DND-41 (cell line): Measurements from ENCODE around the gene TMEFF2.

Experiments used
- ATAC-seq: fragments of 200-7000 bp; cut with Tn5 transposase; 3 replicates; pipeline ENCODE4 v1.9.1; 2021; ENCODE audit warnings: low read depth; ENCODE audit not compliant: insufficient read depth
- DNase-seq: peaks from one replicate; pipeline ENCODE4 v3.0.0-alpha.2; 2020
- H2AFZ ChIP-seq: 2 replicates; pipeline ENCODE4 v1.6.0; 2012; ENCODE audit warnings: low read depth, low read length
- H3K27ac ChIP-seq: 2 replicates; pipeline ENCODE4 v1.5.1; 2012; ENCODE audit warnings: low read length, inconsistent platforms
- H3K27me3 ChIP-seq: fragments of 200-600 bp; sonication (generic); 2 replicates; pipeline ENCODE4 v1.6.0; 2012; ENCODE audit warnings: low read length, mild to moderate bottlenecking, inconsistent platforms; ENCODE audit not compliant: insufficient read depth, poor library complexity
- H3K36me3 ChIP-seq: 2 replicates; pipeline ENCODE4 v1.5.1; 2012; ENCODE audit warnings: low read length, inconsistent platforms; ENCODE audit not compliant: insufficient read depth
- H3K4me1 ChIP-seq: 2 replicates; pipeline ENCODE4 v1.5.1; 2012; ENCODE audit warnings: mild to moderate bottlenecking, low read length; ENCODE audit not compliant: insufficient read depth
- H3K4me2 ChIP-seq: 2 replicates; pipeline ENCODE4 v1.6.0; 2012; ENCODE audit warnings: mild to moderate bottlenecking, moderate library complexity, low read length, inconsistent platforms; ENCODE audit not compliant: insufficient read depth
- H3K4me3 ChIP-seq, 2 experiments: fragments of 200-600 bp in 1 of 2; shearing (Covaris generic) in 1 of 2; 2 replicates each; pipeline ENCODE4 v1.5.1; 2012 to 2016; ENCODE audit warnings: inconsistent platforms in 2 of 2, low read length in 2 of 2, mild to moderate bottlenecking in 2 of 2, low read depth in 1 of 2, moderate library complexity in 1 of 2
- H3K79me2 ChIP-seq: 2 replicates; pipeline ENCODE4 v1.6.0; 2012; ENCODE audit warnings: low read length, inconsistent platforms; ENCODE audit not compliant: insufficient read depth
- H3K9ac ChIP-seq: 2 replicates; pipeline ENCODE4 v1.6.0; 2012; ENCODE audit warnings: low read depth, mild to moderate bottlenecking, inconsistent platforms, low read length, moderate library complexity
- H3K9me3 ChIP-seq: 2 replicates; pipeline ENCODE4 v1.5.1; 2012; ENCODE audit warnings: low read length, moderate library complexity, mild to moderate bottlenecking, inconsistent platforms; ENCODE audit not compliant: insufficient read depth, severe bottlenecking
- H4K20me1 ChIP-seq: 2 replicates; pipeline ENCODE4 v1.6.0; 2012; ENCODE audit warnings: low read length; ENCODE audit not compliant: insufficient read depth
- EZH2 ChIP-seq: IDR thresholded peaks from 3 replicates; pipeline ENCODE4 v1.6.1; 2012; ENCODE audit warnings: borderline replicate concordance, low read depth, mild to moderate bottlenecking, moderate library complexity, low read length, inconsistent platforms; ENCODE audit not compliant: severe bottlenecking
- TF ChIP-seq, protein P1 (sequence below): IDR thresholded peaks from 2 replicates; pipeline ENCODE4 v1.5.1; 2012; ENCODE audit warnings: borderline replicate concordance, low read length, moderate library complexity, mild to moderate bottlenecking; ENCODE audit not compliant: poor library complexity, severe bottlenecking; ENCODE audit errors: extremely low read depth

Gene TMEFF2

DNA sequence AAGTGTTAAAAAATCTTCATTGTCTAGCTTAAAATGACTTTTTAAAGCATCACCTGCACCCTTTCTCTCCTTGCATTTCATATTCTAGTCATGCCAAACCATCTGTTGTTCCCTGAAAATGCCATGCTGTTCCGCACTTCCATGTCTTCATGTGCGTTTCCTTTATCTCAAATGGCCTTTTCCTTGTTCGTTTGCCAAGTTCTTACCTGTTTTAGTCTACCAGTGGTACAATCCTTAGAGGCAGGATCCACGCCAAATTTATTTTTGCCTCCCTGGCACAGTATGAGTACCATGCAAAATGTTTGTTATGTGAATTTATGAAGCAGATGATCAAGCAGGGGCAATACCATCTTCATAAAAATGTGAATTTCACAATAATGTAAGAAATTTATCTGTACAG lies 37.0 kb downstream of the TMEFF2 start:
- peaks cover 17% of the 10 kb centered on the region for H3K27me3 ChIP-seq
- TF ChIP-seq, protein P1, sequence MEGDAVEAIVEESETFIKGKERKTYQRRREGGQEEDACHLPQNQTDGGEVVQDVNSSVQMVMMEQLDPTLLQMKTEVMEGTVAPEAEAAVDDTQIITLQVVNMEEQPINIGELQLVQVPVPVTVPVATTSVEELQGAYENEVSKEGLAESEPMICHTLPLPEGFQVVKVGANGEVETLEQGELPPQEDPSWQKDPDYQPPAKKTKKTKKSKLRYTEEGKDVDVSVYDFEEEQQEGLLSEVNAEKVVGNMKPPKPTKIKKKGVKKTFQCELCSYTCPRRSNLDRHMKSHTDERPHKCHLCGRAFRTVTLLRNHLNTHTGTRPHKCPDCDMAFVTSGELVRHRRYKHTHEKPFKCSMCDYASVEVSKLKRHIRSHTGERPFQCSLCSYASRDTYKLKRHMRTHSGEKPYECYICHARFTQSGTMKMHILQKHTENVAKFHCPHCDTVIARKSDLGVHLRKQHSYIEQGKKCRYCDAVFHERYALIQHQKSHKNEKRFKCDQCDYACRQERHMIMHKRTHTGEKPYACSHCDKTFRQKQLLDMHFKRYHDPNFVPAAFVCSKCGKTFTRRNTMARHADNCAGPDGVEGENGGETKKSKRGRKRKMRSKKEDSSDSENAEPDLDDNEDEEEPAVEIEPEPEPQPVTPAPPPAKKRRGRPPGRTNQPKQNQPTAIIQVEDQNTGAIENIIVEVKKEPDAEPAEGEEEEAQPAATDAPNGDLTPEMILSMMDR = no peak
- no peak for TF ChIP-seq EZH2
- H3K4me2 ChIP-seq = no peak overlapping the region
- H3K4me3 ChIP-seq = no peak overlapping the region
- ATAC-seq = no peak
- no peaks in the 10 kb centered on the region for H3K36me3 ChIP-seq
- H4K20me1 ChIP-seq = no peaks in the 10 kb centered on the region
- no peak overlapping the region for H3K27ac ChIP-seq
- no peaks in the 10 kb centered on the region for H3K79me2 ChIP-seq
- DNase-seq = no peak
- peaks cover 3% of the 10 kb centered on the region; the same call in 1 of the 2 replicates for H3K4me1 ChIP-seq
- H2AFZ ChIP-seq = no peak overlapping the region
- no peaks in the 10 kb centered on the region for H3K9me3 ChIP-seq
- H3K9ac ChIP-seq = no peak overlapping the region

DNA sequence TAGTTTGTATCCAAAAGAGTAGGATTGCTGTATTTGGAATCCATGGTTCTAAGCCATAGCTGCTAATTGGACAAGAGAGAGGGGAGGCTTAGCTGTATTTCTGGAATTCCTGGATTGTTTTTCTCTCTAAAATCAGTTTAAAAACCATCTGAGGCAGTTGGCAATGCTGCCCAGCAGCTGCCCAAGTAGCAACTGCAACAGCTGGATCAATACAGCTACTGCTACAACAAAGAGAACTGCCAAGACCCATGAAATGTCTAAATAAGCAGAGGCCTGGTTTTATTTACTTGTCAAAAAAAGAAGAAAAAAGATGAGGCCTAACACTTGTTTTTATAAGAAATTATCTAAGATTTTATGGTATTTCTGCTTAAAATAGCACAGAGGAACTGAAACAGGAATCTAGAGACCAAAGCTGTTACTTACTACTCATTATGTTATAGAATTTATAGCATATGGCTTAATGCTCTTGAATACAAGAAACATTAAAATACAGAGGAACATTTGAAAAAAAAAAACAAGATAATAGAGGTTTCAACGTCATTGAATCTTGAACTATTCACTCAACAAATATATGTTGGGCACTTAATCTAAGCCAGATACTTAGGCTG lies 39.1 kb downstream of the TMEFF2 start:
- DNase-seq = no peak
- Histone ChIP-seq H4K20me1 (no peaks in the 10 kb centered on the region), H3K36me3 (no peaks in the 10 kb centered on the region), H3K27me3 (peaks cover 12% of the 10 kb centered on the region), H3K4me2 (no peak overlapping the region), H3K9me3 (no peaks in the 10 kb centered on the region), H3K79me2 (no peaks in the 10 kb centered on the region), H3K27ac (no peak overlapping the region), H2AFZ (no peak overlapping the region), H3K9ac (no peak overlapping the region), H3K4me3 (no peak overlapping the region), H3K4me1 (no peaks in the 10 kb centered on the region)
- no peak for ATAC-seq
- TF ChIP-seq EZH2 = no peak
- TF ChIP-seq, protein P1 = no peak

DNA sequence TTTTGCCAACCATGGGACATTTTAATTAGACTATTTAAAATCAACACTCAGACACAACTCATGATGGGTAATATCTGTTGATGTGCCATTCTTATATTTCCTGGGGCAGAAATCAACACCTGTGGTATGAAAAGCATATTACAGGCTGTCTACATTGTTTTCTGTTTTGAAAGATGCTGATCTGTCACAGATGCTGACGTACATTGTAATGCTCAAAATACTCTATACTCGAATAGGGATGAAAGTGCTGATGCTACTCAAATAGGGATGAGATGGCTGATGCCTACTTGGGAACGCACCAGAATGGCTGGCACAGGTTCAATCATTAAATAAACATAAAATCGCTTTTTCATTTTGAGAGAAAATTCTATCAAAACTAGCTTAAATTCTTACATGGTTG lies 41.2 kb downstream of the TMEFF2 start:
- Histone ChIP-seq H4K20me1 (no peaks in the 10 kb centered on the region), H3K4me2 (no peak overlapping the region), H3K36me3 (no peaks in the 10 kb centered on the region), H3K9ac (no peak overlapping the region), H3K27ac (no peak overlapping the region), H3K4me3 (no peak overlapping the region), H2AFZ (no peak overlapping the region), H3K79me2 (no peaks in the 10 kb centered on the region), H3K4me1 (no peaks in the 10 kb centered on the region), H3K9me3 (no peaks in the 10 kb centered on the region), H3K27me3 (peaks cover 5% of the 10 kb centered on the region)
- no peak for DNase-seq
- ATAC-seq = no peak
- TF ChIP-seq, protein P1 = no peak
- TF ChIP-seq EZH2 = no peak
